Measurements from ENCODE around the gene AKAP8L. TPM values are rescaled to one million over a fixed set of nuclear protein-coding genes. Genes with fewer than 3 reads are reported as not detected.

The AKAP8L gene
- total RNA-seq, 1 donor, result 69.5 TPM

DNA sequence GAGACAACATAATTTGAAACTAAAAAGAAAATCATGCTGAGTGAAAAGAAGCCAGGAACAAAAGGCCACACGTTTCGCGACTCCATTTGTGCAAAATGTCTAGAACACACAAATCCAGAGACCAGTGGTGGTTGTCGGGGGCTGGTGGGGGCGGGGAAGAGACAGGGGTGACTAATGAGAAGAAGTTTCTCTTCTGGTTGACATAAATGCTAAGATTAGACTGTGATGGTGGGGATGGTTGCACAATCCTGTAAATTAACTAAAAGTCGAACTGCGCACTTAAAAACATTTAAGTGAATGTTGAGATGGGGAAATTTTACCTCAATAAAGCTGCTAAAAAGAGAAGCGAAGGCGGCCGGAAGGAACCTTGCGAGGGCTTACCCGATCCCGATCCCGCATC is 46.3 kb downstream of the AKAP8L start:
- peaks cover 52% of the 10 kb centered on the region for H4K20me1 ChIP-seq (ENCODE audit: insufficient read depth, low read length)
- H3K27ac ChIP-seq (ENCODE audit: low read depth, low read length), result no peak overlapping the region
- no peak overlapping the region for H2AFZ ChIP-seq (ENCODE audit: low read length)
- no peak overlapping the region for H3K4me2 ChIP-seq (ENCODE audit: insufficient read depth, low read length)
- H3K4me1 ChIP-seq (ENCODE audit: insufficient read depth, low read length), result peaks cover 10% of the 10 kb centered on the region
- peak; percentile 76 for DNase-seq (ENCODE audit: insufficient read length, low spot score, missing footprints)
- peaks cover 56% of the 10 kb centered on the region for H3K36me3 ChIP-seq (ENCODE audit: insufficient read depth, low read length)
- no peaks in the 10 kb centered on the region for H3K27me3 ChIP-seq (ENCODE audit: insufficient read depth, low read length)
- H3K4me3 ChIP-seq (ENCODE audit: insufficient read depth, low read length), result no peak overlapping the region
- H3K79me2 ChIP-seq (ENCODE audit: insufficient read depth, low read length), result peaks cover 73% of the 10 kb centered on the region
- TF ChIP-seq, protein P1, sequence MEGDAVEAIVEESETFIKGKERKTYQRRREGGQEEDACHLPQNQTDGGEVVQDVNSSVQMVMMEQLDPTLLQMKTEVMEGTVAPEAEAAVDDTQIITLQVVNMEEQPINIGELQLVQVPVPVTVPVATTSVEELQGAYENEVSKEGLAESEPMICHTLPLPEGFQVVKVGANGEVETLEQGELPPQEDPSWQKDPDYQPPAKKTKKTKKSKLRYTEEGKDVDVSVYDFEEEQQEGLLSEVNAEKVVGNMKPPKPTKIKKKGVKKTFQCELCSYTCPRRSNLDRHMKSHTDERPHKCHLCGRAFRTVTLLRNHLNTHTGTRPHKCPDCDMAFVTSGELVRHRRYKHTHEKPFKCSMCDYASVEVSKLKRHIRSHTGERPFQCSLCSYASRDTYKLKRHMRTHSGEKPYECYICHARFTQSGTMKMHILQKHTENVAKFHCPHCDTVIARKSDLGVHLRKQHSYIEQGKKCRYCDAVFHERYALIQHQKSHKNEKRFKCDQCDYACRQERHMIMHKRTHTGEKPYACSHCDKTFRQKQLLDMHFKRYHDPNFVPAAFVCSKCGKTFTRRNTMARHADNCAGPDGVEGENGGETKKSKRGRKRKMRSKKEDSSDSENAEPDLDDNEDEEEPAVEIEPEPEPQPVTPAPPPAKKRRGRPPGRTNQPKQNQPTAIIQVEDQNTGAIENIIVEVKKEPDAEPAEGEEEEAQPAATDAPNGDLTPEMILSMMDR (IDR thresholded peaks at IDR 0.05; ENCODE audit: extremely low read depth, low read depth, low read length), result no peak
- H3K9me3 ChIP-seq (ENCODE audit: low read depth, low read length), result no peaks in the 10 kb centered on the region

DNA sequence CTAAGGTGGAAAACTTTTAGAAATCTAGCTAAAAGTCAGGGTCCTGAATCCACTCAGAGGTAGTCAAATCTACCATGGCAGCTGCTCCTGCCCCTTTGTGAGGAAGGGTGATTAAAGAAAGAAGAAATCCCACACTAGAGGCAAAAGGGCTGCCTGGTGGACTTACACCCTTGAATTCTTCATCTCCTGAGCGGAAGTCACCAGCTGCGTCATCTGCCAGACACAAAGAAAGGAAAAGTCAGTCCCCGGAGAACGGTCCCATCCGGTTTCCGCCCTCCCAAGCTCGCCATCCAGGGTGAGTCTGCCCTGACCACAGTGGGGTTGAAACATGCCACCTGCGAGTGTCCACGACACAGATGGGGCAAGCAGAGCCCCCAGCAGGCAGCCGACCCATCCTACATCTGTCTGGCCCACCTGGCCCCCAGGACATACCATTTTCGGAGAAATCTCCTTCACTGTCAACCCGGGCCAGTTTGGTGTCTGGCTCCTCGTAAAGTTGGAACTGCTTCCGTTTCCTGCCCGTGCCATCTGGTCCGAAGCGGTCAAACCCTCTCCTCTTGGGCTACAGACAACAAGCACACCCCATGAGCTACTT is 46.9 kb downstream of the AKAP8L start:
- Histone ChIP-seq H3K4me1 (ENCODE audit: insufficient read depth, low read length) (peaks cover 5% of the 10 kb centered on the region), H3K79me2 (ENCODE audit: insufficient read depth, low read length) (peaks cover 67% of the 10 kb centered on the region), H3K27ac (ENCODE audit: low read depth, low read length) (no peak overlapping the region), H3K4me3 (ENCODE audit: insufficient read depth, low read length) (no peak overlapping the region), H3K36me3 (ENCODE audit: insufficient read depth, low read length) (peaks cover 59% of the 10 kb centered on the region), H3K4me2 (ENCODE audit: insufficient read depth, low read length) (no peak overlapping the region), H3K9me3 (ENCODE audit: low read depth, low read length) (no peaks in the 10 kb centered on the region), H3K27me3 (ENCODE audit: insufficient read depth, low read length) (no peaks in the 10 kb centered on the region), H4K20me1 (ENCODE audit: insufficient read depth, low read length) (peaks cover 47% of the 10 kb centered on the region), H2AFZ (ENCODE audit: low read length) (no peak overlapping the region)
- TF ChIP-seq, protein P1 (IDR thresholded peaks at IDR 0.05; ENCODE audit: extremely low read depth, low read depth, low read length), result no peak
- peak; percentile 66 for DNase-seq (ENCODE audit: insufficient read length, low spot score, missing footprints)

DNA sequence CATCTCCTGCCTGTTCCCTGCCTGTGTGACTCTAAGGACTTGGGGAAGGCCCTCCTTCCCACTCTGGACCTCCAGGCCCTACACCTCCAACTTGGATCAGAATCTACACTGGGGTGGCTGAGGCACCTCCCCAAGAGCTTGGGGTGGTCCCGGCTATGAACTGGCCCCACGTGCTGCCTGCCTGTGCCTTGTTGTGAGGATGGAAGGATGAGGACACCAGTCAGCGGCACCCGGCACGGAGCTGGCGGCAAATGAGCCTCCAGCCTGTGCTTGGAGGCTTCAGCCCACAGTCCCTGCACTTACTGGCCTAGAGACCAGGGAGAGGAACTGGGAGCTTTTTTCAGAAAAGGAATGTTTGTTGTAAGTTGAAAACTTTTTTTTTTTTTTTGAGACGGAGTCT is 47.7 kb downstream of the AKAP8L start:
- peaks cover 60% of the 10 kb centered on the region for H3K79me2 ChIP-seq (ENCODE audit: insufficient read depth, low read length)
- H3K27ac ChIP-seq (ENCODE audit: low read depth, low read length), result no peak overlapping the region
- peaks cover 43% of the 10 kb centered on the region for H4K20me1 ChIP-seq (ENCODE audit: insufficient read depth, low read length)
- DNase-seq (ENCODE audit: insufficient read length, low spot score, missing footprints), result no peak
- H3K4me2 ChIP-seq (ENCODE audit: insufficient read depth, low read length), result no peak overlapping the region
- H3K9me3 ChIP-seq (ENCODE audit: low read depth, low read length), result no peaks in the 10 kb centered on the region
- peaks cover 62% of the 10 kb centered on the region for H3K36me3 ChIP-seq (ENCODE audit: insufficient read depth, low read length)
- TF ChIP-seq, protein P1 (IDR thresholded peaks at IDR 0.05; ENCODE audit: extremely low read depth, low read depth, low read length), result no peak
- H3K27me3 ChIP-seq (ENCODE audit: insufficient read depth, low read length), result no peaks in the 10 kb centered on the region
- H3K4me3 ChIP-seq (ENCODE audit: insufficient read depth, low read length), result no peak overlapping the region
- H2AFZ ChIP-seq (ENCODE audit: low read length), result no peak overlapping the region
- peaks cover 4% of the 10 kb centered on the region for H3K4me1 ChIP-seq (ENCODE audit: insufficient read depth, low read length)

DNA sequence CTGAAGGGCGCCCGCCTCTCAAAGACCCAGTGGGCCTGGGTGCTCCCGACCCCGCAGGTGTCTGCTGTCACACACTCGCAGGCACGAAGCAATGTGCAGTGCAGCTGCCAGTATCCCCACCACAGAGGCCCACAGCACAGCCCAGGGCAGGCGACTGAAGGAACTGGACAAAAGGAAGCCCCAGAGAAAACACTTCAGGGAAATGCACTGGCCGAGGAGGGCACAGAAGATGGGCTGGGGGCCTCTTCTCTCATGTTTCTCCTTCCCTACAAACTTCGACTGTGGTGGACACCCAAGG is 49.2 kb downstream of the AKAP8L start:
- Histone ChIP-seq H4K20me1 (ENCODE audit: insufficient read depth, low read length) (peaks cover 32% of the 10 kb centered on the region), H2AFZ (ENCODE audit: low read length) (no peak overlapping the region), H3K9me3 (ENCODE audit: low read depth, low read length) (no peaks in the 10 kb centered on the region), H3K79me2 (ENCODE audit: insufficient read depth, low read length) (peaks cover 49% of the 10 kb centered on the region), H3K4me1 (ENCODE audit: insufficient read depth, low read length) (no peaks in the 10 kb centered on the region), H3K4me3 (ENCODE audit: insufficient read depth, low read length) (no peak overlapping the region), H3K36me3 (ENCODE audit: insufficient read depth, low read length) (peaks cover 74% of the 10 kb centered on the region), H3K27ac (ENCODE audit: low read depth, low read length) (no peak overlapping the region), H3K27me3 (ENCODE audit: insufficient read depth, low read length) (no peaks in the 10 kb centered on the region), H3K4me2 (ENCODE audit: insufficient read depth, low read length) (no peak overlapping the region)
- DNase-seq (ENCODE audit: insufficient read length, low spot score, missing footprints), result peak; percentile 81
- TF ChIP-seq, protein P1 (IDR thresholded peaks at IDR 0.05; ENCODE audit: extremely low read depth, low read depth, low read length), result no peak
